A673 (cell line): ENCODE data around the gene GPD2. TPM values are rescaled to one million over a fixed set of nuclear protein-coding genes. Genes with fewer than 3 reads are reported as not detected.

ENCODE experiments used
- BruUV-seq: library from RNA; stranded (reverse); fragments of 400-500 nt; replicated peaks from 2 replicates; lab custom pipeline; 2021; lab: Mats Ljungman, UMichigan
- CTCF ChIA-PET: fragments of 300-600 bp; sonication (Branson Sonifier 250); formaldehyde crosslinking; loops from one replicate; lab custom pipeline; 2022; ENCODE audit warnings: antibody characterized with exemption; lab: Charles Lee
- POLR2A ChIA-PET: fragments of 300-600 bp; sonication (Branson Sonifier 250); formaldehyde crosslinking; loops from one replicate; lab custom pipeline; 2022; ENCODE audit warnings: antibody characterized with exemption; ENCODE audit not compliant: low non-redundant PET; lab: Charles Lee
- DNase-seq: peaks from one replicate; pipeline ENCODE4 v3.0.0-alpha.2; 2015; ENCODE audit warnings: low spot score
- H3K27ac ChIP-seq: fragments of 200-600 bp; sonication (generic); 2 replicates; pipeline ENCODE4 v1.5.1; 2016; ENCODE audit warnings: mixed run types, low read depth, mild to moderate bottlenecking, mixed read lengths, antibody characterized with exemption, low read length; ENCODE audit not compliant: poor library complexity, severe bottlenecking
- H3K27me3 ChIP-seq: fragments of 200-600 bp; sonication (generic); replicated peaks from 2 replicates; pipeline ENCODE4 v1.6.1; 2017; ENCODE audit warnings: mixed run types, low read depth, mild to moderate bottlenecking, mixed read lengths, antibody characterized with exemption, low read length; ENCODE audit not compliant: insufficient read depth, poor library complexity
- H3K36me3 ChIP-seq: fragments of 200-600 bp; sonication (generic); 2 replicates; pipeline ENCODE4 v1.6.1; 2016; ENCODE audit warnings: mixed run types, mild to moderate bottlenecking, mixed read lengths, antibody characterized with exemption, low read length; ENCODE audit not compliant: insufficient read depth, poor library complexity, severe bottlenecking
- H3K4me1 ChIP-seq: fragments of 200-600 bp; sonication (generic); 2 replicates; pipeline ENCODE4 v1.6.1; 2017; ENCODE audit warnings: mixed run types, mild to moderate bottlenecking, mixed read lengths, antibody characterized with exemption, low read length; ENCODE audit not compliant: insufficient read depth, poor library complexity, severe bottlenecking
- H3K4me3 ChIP-seq: fragments of 200-600 bp; sonication (generic); 2 replicates; pipeline ENCODE4 v1.5.1; 2016; ENCODE audit warnings: low read depth, mixed run types, mild to moderate bottlenecking, mixed read lengths, low read length; ENCODE audit not compliant: poor library complexity, severe bottlenecking
- H3K9me3 ChIP-seq: fragments of 200-600 bp; sonication (generic); 2 replicates; pipeline ENCODE4 v1.6.1; 2016; ENCODE audit warnings: mixed run types, low read depth, mild to moderate bottlenecking, mixed read lengths, antibody characterized with exemption, low read length; ENCODE audit not compliant: poor library complexity, severe bottlenecking
- CTCF ChIP-seq: fragments of 300-800, 200-600 bp; sonication (generic); conservative IDR thresholded peaks from 2 replicates; pipeline ENCODE4 v1.5.1; 2017; ENCODE audit warnings: low read depth, mild to moderate bottlenecking, antibody characterized with exemption, low read length, moderate library complexity, mixed read lengths
- EZH2 ChIP-seq: fragments of 200-600 bp; sonication (generic); IDR thresholded peaks from 2 replicates; pipeline ENCODE4 v1.6.1; 2017; ENCODE audit warnings: borderline replicate concordance, low read depth, mild to moderate bottlenecking, mixed read lengths, antibody characterized with exemption, low read length; ENCODE audit not compliant: poor library complexity, severe bottlenecking
- intact Hi-C: fragments of 100-400 bp; cut with micrococcal nuclease; formaldehyde crosslinking; loops from one replicate; pipeline ENCODE4 v1.10.0; 2022; ENCODE audit not compliant: unreplicated experiment
- total RNA-seq: library from RNA; stranded (reverse); gene quantifications from 2 replicates; pipeline ENCODE4 v1.2.3, GENCODE V29; 2021

Gene GPD2
- total RNA-seq, 1 experiment from 2014 or later = 39.4 TPM

GRCh38 chr2:156466739-156467405 is 30.7 kb downstream of the GPD2 start:
- no peak for DNase-seq
- BruUV-seq = no TSS peak
- no peak overlapping the region for H3K4me3 ChIP-seq
- H3K27ac ChIP-seq = no peak overlapping the region
- ChIA-PET POLR2A (no interaction called here), CTCF (no interaction called here)
- intact Hi-C loops = no loop called here
- TF ChIP-seq CTCF (no peak), EZH2 (no peak)
- H3K9me3 ChIP-seq = no peaks in the 10 kb centered on the region
- no peaks in the 10 kb centered on the region for H3K36me3 ChIP-seq
- H3K4me1 ChIP-seq = no peaks in the 10 kb centered on the region
- H3K27me3 ChIP-seq = no peaks in the 10 kb centered on the region

GRCh38 chr2:156470975-156471583 is 34.9 kb downstream of the GPD2 start:
- no TSS peak for BruUV-seq
- TF ChIP-seq CTCF = no peak
- no peak for TF ChIP-seq EZH2
- CTCF ChIA-PET = no interaction called here
- no peaks in the 10 kb centered on the region for H3K36me3 ChIP-seq
- H3K4me3 ChIP-seq = no peak overlapping the region
- no peak for DNase-seq
- H3K27ac ChIP-seq = no peak overlapping the region
- intact Hi-C loops = no loop called here
- no peaks in the 10 kb centered on the region for H3K27me3 ChIP-seq
- H3K4me1 ChIP-seq = no peaks in the 10 kb centered on the region
- POLR2A ChIA-PET = no interaction called here
- no peaks in the 10 kb centered on the region for H3K9me3 ChIP-seq

- Histone ChIP-seq H3K4me3 (no peak overlapping the region), H3K9me3 (no peaks in the 10 kb centered on the region), H3K4me1 (no peaks in the 10 kb centered on the region), H3K36me3 (no peaks in the 10 kb centered on the region), H3K27me3 (no peaks in the 10 kb centered on the region), H3K27ac (no peak overlapping the region)
- intact Hi-C loops = no loop called here
- no TSS peak for BruUV-seq
- ChIA-PET CTCF (no interaction called here), POLR2A (no interaction called here)
- no peak for TF ChIP-seq CTCF
- TF ChIP-seq EZH2 = no peak
- DNase-seq = no peak
These were observed 35.6 kb downstream of the GPD2 start for GRCh38 chr2:156471762-156472161.
